Endometrium (tissue), 2 donors: Measurements from ENCODE around the gene DPH6.
"Not testable (repeated sequence)": the region's sequence is repeated elsewhere in the genome, so short reads cannot be mapped to it uniquely, and the experiment has no call there.

Experiments used
- FAIRE-seq: peaks from 2 replicates; lab custom pipeline; 2012; peaks lifted over from hg19 to GRCh38; lab: Jason Lieb, UNC
- donor health status: control.
- donor health status: control.

DPH6 gene

GRCh38 chr15:35437157-35437556 lies 108.8 kb downstream of the DPH6 start:
- no peak for FAIRE-seq

- no peak for FAIRE-seq
These were observed 109.5 kb downstream of the DPH6 start for GRCh38 chr15:35436422-35436821.

- no peak for FAIRE-seq
These were observed 114.7 kb downstream of the DPH6 start for GRCh38 chr15:35431281-35431680.

GRCh38 chr15:35430301-35430700 lies 115.7 kb downstream of the DPH6 start:
- no peak for FAIRE-seq

GRCh38 chr15:35427496-35427895 lies 118.5 kb downstream of the DPH6 start:
- no peak for FAIRE-seq

GRCh38 chr15:35427091-35427490 lies 118.9 kb downstream of the DPH6 start:
- FAIRE-seq, result no peak

GRCh38 chr15:35410775-35411174 lies 135.2 kb downstream of the DPH6 start:
- FAIRE-seq, result no peak

GRCh38 chr15:35399901-35400300 lies 146.1 kb downstream of the DPH6 start:
- peak; percentile 86 for FAIRE-seq

GRCh38 chr15:35397027-35397426 lies 148.9 kb downstream of the DPH6 start:
- FAIRE-seq, result no peak

GRCh38 chr15:35394416-35394815 lies 151.5 kb downstream of the DPH6 start:
- FAIRE-seq, result no peak

- FAIRE-seq, result no peak
These were observed 152.6 kb downstream of the DPH6 start for GRCh38 chr15:35393398-35393797.

- FAIRE-seq, result not testable (repeated sequence)
These were observed 154.5 kb downstream of the DPH6 start for GRCh38 chr15:35391408-35391984.

GRCh38 chr15:35383506-35383905 lies 162.5 kb downstream of the DPH6 start:
- no peak for FAIRE-seq

- FAIRE-seq, result no peak
These were observed 164.6 kb downstream of the DPH6 start for GRCh38 chr15:35381328-35381727.

GRCh38 chr15:35379972-35380371 lies 166.0 kb downstream of the DPH6 start:
- FAIRE-seq, result no peak

- FAIRE-seq, result not testable (repeated sequence)
These were observed 167.5 kb downstream of the DPH6 start for GRCh38 chr15:35378454-35378853.

- no peak for FAIRE-seq
These were observed 169.3 kb downstream of the DPH6 start for GRCh38 chr15:35376707-35377106.

- no peak for FAIRE-seq
These were observed 171.3 kb downstream of the DPH6 start for GRCh38 chr15:35374661-35375060.

GRCh38 chr15:35362195-35362829 lies 183.7 kb downstream of the DPH6 start:
- no peak for FAIRE-seq

GRCh38 chr15:35358824-35359223 lies 187.1 kb downstream of the DPH6 start:
- no peak for FAIRE-seq

- FAIRE-seq, result no peak
These were observed 194.9 kb downstream of the DPH6 start for GRCh38 chr15:35351059-35351458.

- FAIRE-seq, result no peak
These were observed 196.0 kb downstream of the DPH6 start for GRCh38 chr15:35349916-35350315.

GRCh38 chr15:35330916-35331315 lies 215.0 kb downstream of the DPH6 start:
- FAIRE-seq, result no peak

- no peak for FAIRE-seq
These were observed 215.8 kb downstream of the DPH6 start for GRCh38 chr15:35330048-35330695.
